Activated CD4-positive, CD25-positive, alpha-beta regulatory T cell treated with anti-CD3 and anti-CD28 coated beads, Interleukin-2, amount 50 U/mL, for 24 hours (primary cell): ENCODE data around the gene WNT8A.

Source experiments
- ATAC-seq, 2 donors: fragments of 150-1000 bp; cut with Tn5 transposase; one replicate each; pipeline ENCODE4 v1.10.0; 2021; ENCODE audit warnings: mild to moderate bottlenecking in 1 of 2, moderate library complexity in 1 of 2

Gene WNT8A

GRCh38 chr5:138092301-138092700 is 8.5 kb downstream of the WNT8A start:
- no peak for ATAC-seq

- no peak for ATAC-seq
Measured at GRCh38 chr5:138093036-138093435, 9.2 kb downstream of the WNT8A start.

DNA sequence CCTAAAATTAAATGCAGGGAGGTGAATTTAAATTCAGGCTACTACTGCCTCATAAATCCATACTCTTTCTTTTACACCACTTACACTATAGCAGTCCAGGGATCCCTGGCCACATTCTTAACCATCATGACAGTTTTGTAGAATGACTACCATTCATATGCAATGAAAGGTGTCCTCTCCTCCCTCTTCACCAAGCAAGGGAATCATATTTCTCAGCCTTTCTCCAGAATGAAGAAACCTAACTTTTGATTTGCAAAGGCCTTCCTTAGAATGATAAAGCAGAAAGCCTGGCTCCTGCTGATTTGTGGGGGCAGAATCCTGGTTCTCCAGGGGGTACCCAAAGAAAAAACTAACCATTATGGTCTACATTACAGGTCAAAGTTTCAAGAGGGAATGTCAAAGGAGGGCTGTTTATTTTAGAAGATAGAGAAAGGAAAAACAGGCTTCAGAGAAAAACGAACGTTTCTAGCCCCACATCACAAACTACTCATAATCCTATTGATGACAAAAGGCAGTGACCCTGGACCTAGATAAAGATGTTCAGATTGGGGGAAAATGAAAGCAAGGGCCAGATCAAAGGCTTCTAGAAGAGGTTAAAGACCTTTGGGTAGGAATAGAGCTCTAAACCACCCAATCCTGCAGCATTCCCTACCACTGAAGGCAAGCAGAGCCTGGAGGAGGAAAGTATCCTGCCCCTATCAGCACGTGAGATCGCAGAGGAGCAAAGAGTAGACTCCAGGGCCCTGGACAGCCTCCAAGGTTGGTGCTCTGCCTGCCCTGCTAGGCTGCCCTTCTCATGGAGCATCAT is 11.5 kb downstream of the WNT8A start:
- ATAC-seq, result no peak

DNA sequence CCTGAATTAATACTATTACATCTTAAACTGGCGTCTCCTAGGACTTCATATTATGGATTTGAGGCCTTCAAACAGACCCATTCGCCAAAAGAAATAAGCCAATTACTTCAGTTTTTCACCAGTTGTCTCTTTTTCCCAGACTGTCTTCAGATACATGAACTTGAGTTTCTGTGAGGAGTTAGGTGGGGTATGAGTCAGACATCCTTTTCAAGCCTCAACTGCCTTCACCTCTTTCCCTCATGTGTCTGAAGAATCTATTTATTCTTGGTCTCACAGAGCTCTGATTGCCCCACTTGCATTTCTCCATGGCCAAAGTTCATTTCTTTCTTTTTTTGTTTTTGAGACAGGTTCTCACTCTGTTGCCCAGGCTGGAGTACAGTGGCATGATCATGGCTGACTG is 12.5 kb downstream of the WNT8A start:
- ATAC-seq, result no peak

DNA sequence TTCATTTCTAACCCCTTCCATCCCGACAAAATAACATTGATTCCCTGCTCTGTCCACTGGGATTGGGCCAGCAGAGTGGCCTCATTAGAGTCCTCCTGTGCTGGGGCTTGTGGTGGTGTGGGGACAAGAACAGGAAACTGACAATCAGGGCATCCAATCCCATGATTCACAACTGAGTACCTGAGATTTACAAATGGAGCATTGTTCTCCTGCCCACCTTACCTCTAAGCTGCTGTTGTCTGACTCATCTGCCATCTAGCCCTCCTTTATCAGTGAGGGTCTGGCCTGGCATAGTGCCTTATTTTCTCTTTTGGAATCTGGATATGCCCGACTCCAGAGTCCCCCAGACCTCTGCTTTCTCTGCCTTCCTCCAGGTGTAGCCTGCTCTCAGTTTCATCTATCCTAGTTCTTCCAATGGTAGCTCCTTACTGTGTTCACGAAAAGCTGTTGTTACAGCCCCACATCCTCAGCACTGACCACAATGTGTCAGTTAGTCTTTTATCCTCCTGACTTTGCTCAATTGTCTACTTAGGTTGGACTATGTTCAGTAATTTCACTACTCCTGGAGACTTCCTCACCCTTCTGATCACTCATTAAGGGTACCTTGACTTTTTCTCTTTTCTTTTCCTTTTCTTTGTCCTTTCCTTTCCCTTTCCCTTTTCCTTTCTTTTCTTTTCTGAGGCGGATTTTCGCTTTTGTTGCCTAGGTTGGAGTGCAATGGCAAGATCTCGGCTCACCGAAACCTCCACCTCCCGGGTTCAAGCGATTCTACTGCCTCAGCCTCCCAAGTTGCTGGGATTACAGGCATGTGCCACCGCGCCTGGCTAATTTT is 13.4 kb downstream of the WNT8A start:
- no peak for ATAC-seq

- ATAC-seq, result no peak
Measured at GRCh38 chr5:138102454-138103318, 18.9 kb downstream of the WNT8A start.

- no peak for ATAC-seq
Measured at GRCh38 chr5:138103319-138103637, 19.4 kb downstream of the WNT8A start.

DNA sequence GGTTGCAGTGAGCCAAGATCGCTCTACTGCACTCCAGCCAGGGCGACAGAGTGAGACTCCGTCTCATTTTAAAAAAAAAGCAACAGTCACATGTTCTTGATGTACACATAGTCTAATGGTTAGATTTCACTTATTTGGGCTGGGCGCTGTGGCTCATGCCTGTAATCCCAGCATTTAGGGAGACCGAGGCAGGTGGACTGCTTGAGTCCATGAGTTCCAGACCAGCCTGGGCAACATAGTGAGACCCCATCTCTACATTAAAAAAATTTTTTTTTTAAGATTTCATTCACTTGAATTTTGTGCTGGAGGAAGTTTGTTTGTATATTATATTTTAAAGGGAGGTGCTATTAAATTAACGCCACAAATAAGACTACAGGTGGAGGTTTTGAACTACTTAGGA is 21.9 kb downstream of the WNT8A start:
- ATAC-seq, result no peak

GRCh38 chr5:138107213-138107612 is 23.4 kb downstream of the WNT8A start:
- ATAC-seq, result no peak

DNA sequence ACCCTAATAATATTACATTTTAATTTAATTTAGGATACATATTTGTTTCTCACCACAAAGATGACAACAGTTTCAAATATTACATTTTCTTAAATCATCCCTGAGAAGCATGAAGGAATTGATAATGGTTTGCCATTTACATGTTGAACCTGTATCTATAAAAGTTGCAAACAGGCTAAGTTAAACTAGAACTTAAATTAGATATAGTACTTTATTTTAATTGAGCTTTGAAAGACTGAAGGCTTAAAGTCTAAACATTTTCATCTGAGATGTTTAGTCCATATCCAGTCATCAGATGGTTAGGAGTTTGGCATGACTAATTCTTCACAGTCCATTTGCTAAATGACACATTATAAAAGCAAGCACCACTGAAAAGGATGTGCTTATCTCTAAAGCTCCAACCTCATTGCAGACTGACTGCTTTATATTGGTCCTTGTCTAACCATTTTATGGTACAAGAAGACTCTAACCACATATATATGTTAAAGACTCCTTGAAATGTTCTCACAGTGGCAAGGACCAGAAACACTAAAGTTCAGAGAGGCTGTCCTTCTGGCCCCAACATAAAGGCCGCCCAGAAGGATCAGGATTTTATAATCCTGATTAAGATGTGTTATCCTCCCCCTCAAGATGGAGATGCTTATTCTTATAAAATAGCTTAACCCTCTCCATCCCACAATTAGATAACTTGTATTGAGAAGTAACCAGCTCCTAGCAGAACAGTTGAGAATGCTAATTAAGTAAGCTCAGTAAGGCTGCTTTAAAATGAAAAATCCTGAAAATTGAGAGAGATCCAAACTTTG is 25.8 kb downstream of the WNT8A start:
- no peak for ATAC-seq

- ATAC-seq, result no peak
Measured at GRCh38 chr5:138110266-138110963, 26.6 kb downstream of the WNT8A start.

DNA sequence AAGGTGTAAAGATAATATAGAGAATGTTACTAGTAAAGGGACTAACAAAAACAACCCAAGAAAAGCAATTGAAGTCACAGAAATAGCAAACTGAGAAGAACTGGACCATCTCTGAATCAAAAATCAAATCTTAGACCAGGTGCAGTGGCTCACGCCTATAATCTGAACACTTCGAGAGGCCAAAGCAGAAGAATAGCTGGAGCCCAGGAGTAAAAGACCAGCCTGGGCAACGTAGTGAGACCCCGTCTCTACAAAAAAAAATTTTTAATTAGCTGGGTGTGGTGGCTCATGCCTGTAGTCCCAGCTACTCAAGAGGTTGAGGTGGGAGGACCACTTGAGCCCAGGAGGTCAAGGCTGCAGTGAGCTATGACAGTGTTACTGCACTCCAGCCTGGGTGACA is 27.3 kb downstream of the WNT8A start:
- ATAC-seq, result no peak

DNA sequence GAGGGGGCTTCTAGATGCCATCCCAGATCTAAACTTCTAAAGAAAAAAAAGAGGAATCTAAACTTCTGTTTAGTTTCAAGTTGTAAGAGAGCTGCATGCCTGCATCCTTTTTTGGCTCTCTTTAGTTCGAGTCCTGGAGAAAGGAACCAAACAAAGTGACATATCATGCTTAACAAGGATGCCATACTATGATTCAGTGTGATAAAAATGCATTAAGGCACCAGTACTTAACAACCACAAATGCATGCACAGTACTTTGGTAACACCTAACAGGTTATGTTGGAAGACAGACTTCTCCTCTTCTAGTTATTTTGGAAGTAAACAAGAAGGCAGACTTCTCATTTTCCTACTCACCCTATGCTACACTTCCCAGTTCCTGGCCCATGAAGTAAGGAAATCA is 28.1 kb downstream of the WNT8A start:
- ATAC-seq, result no peak

- no peak for ATAC-seq
Measured at GRCh38 chr5:138115254-138115653, 31.4 kb downstream of the WNT8A start.

DNA sequence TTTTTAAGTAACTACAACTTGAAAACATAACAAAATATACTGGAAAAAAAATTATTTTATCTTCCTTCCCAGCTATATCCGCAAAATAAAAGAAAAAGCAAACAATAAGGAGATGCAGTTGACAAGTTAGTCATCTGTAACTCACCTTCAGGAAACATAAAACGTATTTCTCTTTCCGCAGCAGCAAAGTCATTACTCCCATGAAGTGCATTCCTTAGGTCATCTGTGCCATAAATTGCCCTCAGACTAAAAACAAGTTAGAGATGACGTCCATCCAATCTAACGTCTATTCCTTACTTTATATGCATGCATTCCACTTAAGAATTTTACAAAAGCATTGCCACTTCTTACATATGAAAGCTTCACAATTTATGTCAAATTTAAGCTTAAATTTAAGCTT is 44.5 kb downstream of the WNT8A start:
- no peak for ATAC-seq

DNA sequence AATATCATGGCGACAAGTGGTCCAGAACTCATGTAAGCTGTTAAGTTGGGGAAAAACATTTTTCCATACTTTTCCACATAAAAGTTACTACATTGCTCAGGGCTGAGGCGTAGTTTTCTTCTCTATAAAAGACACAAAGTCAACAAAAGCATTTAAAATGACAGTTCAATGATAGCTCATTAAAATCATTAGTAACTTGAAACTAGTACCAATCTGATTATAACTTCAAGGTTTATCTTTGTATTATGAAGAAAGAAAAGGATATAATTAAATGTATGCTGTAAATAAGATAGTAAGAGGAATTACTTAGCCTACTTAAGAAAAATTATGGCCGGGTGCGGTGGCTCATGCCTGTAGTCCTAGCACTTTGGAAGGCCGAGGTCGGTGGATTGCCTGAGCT is 45.5 kb downstream of the WNT8A start:
- no peak for ATAC-seq

DNA sequence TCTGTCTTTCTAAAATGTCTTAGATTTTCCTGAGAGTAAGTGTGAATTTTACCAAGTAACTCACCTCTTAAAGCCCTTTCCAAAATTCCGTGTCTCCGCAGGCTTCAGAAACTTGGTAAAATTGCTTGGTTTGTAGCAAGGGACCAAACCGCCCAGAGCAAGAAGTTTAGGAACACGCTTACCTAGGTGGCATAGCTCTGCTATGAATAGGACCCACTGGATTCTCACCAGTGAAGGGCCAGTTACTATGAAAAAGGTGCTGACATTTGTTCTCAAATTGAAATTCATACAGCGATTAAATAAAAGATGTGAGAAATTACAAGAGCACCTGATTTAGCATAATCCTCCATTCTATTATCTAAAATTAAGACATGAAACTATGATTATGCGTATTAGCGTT is 48.7 kb downstream of the WNT8A start:
- no peak for ATAC-seq

- ATAC-seq, result no peak
Measured at GRCh38 chr5:138138949-138139780, 55.3 kb downstream of the WNT8A start, which contains the start of gene NME5. Gene NME5, minus strand, starts transcription at chr5:138139428. Its CDS starts 648 bp downstream, at chr5:138138780.

- ATAC-seq, result no peak
Measured at GRCh38 chr5:138139781-138140090, 55.9 kb downstream of the WNT8A start.

- no peak for ATAC-seq
Measured at GRCh38 chr5:138140268-138140667, 56.4 kb downstream of the WNT8A start.
